ENCODE data around the gene AFDN.

DNA sequence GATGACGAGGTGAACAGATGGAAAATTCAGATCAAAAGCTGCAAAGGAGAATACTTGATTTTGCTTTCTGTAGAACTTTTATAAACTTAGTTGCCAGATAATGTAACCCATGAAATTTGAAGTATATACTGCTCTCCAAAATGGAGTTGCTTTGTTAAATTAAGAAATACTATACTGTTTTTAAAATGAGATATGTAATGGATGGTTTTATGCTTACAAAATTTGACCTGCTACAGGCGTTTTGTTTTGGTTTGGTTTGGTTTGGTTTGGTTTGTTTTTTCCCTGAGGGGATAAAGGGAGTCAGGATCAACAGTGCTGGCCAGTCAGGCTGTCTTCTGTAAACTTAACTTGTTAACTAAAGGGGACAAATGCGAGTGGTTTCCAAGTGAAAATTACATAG is 115.1 kb downstream of the AFDN start:
- TF ChIP-seq, protein P1, sequence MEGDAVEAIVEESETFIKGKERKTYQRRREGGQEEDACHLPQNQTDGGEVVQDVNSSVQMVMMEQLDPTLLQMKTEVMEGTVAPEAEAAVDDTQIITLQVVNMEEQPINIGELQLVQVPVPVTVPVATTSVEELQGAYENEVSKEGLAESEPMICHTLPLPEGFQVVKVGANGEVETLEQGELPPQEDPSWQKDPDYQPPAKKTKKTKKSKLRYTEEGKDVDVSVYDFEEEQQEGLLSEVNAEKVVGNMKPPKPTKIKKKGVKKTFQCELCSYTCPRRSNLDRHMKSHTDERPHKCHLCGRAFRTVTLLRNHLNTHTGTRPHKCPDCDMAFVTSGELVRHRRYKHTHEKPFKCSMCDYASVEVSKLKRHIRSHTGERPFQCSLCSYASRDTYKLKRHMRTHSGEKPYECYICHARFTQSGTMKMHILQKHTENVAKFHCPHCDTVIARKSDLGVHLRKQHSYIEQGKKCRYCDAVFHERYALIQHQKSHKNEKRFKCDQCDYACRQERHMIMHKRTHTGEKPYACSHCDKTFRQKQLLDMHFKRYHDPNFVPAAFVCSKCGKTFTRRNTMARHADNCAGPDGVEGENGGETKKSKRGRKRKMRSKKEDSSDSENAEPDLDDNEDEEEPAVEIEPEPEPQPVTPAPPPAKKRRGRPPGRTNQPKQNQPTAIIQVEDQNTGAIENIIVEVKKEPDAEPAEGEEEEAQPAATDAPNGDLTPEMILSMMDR (conservative IDR thresholded peaks at IDR 0.05 in 1 of 2, IDR thresholded peaks at IDR 0.05 in 1 of 2; ENCODE audit: low read depth in 1 of 2, low read length in 2 of 2): no peak
- TF ChIP-seq EZH2 (IDR thresholded peaks at IDR 0.05; ENCODE audit: low read length, missing control alignments): no peak
